Testis (tissue), 3 donors: ENCODE measurements around the gene SNX30. TPM values are rescaled to one million over a fixed set of nuclear protein-coding genes. Genes with fewer than 3 reads are reported as not detected.
A peak's percentile ranks its signal among the peaks of the same experiment; 100 is the strongest.

Experiments
- DNase-seq: peaks from one replicate; pipeline ENCODE4 v3.0.0-alpha.2; 2019
- H3K27ac ChIP-seq, 2 donors: fragments of 200-600 bp; sonication (generic); one replicate each; pipeline ENCODE4 v1.5.1; 2019
- H3K27me3 ChIP-seq: fragments of 200-600 bp; sonication (generic); one replicate; pipeline ENCODE4 v1.5.1; 2019
- H3K36me3 ChIP-seq: fragments of 200-600 bp; sonication (generic); one replicate; pipeline ENCODE4 v1.5.1; 2017; ENCODE audit warnings: low read depth; ENCODE audit errors: missing control alignments
- H3K4me1 ChIP-seq: fragments of 200-600 bp; sonication (generic); one replicate; pipeline ENCODE4 v1.5.1; 2019
- H3K4me3 ChIP-seq, 2 donors: fragments of 200-600 bp; sonication (generic); one replicate each; pipeline ENCODE4 v1.5.1; 2017 to 2019
- H3K9me3 ChIP-seq: fragments of 200-600 bp; sonication (generic); one replicate; pipeline ENCODE4 v1.5.1; 2017
- POLR2A ChIP-seq: fragments of 450-650 bp; IDR thresholded peaks from one replicate; pipeline ENCODE4 v1.6.1; 2017; ENCODE audit warnings: antibody characterized with exemption, mild to moderate bottlenecking, moderate library complexity
- WGBS, 2 donors: methylation state at CpG; one replicate each; pipeline ENCODE4 v1.1.5; 2018; 5-methylcytosine and 5-hydroxymethylcytosine counted together
- intact Hi-C: fragments of 100-400 bp; cut with DNase I; formaldehyde crosslinking; loops from one replicate; pipeline ENCODE4 v1.15.1; 2023; ENCODE audit warnings: low total_unique reads
- polyA plus RNA-seq: library from polyadenylated mRNA; stranded (reverse); fragments of 350-450 nt; fragmentation: Illumina TruSeq; extraction: RNeasy Lipid Tissue Mini Kit (QIAGEN cat#74804); gene quantifications from one replicate; pipeline ENCODE4 v1.2.3, GENCODE V29; 2014; ENCODE audit warnings: low read depth, low replicate concordance; ENCODE audit not compliant: insufficient read depth
- total RNA-seq, 2 donors: library from RNA; depleted of rRNA; stranded (reverse); fragments of >200 nt; gene quantifications; one replicate each; pipeline ENCODE4 v1.2.3, GENCODE V29; 2016
- TF ChIP-seq, protein P1 (sequence below), 3 experiments: fragments of 450-650 bp in 2 of 3; fragments of 200-600 bp in 1 of 3; sonication (generic) in 1 of 3; IDR thresholded peaks; one replicate each; pipeline ENCODE4 v1.5.1; 2016 to 2019; ENCODE audit warnings: antibody characterized with exemption in 3 of 3, mild to moderate bottlenecking in 2 of 3, moderate library complexity in 1 of 3

SNX30 gene
- total and polyA plus RNA-seq, 3 donors from 2014 or later: 26.3 to 34.2 (median 34.1) TPM

DNA sequence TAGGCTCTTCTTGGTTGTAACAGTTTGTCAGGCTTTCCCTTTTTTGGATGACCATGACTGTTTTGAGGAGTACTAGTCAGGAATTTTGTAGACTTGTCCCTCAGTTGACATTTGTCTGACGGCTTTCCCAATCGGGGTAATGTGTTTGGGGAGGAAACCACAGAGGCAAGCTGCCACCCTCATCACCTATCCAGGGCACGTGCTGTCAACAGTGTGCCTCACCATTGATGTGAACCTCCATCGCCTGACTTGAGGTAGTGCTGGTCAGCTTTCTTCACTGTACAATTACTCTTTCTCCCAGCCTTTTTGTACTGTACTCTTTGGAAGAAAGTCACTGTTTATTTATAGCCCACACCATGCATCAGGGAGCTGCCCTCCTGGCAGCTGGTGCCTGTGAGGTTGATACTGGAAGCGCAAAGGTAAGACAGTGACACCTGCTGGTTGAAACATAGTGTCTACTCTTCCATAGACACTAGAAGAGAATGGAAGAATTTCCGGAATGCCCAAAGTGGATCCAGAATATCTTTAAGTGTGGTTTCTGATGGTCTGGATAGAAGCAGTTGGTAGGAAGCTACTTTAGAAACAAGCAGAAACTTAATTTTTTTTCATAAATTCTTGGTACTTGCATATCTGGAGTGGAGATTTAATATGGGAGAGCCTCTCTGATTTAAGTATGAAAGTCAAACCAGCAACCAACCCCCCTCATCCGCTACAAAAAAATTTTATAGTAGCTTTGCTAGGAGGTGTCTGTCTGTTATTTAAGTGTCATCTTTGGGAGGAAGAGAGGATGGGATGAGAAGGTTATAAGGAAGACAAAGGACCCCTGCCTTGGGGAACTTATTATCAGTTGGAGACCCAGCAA is 69.3 kb downstream of the SNX30 start:
- TF ChIP-seq POLR2A: no peak
- TF ChIP-seq, protein P1, sequence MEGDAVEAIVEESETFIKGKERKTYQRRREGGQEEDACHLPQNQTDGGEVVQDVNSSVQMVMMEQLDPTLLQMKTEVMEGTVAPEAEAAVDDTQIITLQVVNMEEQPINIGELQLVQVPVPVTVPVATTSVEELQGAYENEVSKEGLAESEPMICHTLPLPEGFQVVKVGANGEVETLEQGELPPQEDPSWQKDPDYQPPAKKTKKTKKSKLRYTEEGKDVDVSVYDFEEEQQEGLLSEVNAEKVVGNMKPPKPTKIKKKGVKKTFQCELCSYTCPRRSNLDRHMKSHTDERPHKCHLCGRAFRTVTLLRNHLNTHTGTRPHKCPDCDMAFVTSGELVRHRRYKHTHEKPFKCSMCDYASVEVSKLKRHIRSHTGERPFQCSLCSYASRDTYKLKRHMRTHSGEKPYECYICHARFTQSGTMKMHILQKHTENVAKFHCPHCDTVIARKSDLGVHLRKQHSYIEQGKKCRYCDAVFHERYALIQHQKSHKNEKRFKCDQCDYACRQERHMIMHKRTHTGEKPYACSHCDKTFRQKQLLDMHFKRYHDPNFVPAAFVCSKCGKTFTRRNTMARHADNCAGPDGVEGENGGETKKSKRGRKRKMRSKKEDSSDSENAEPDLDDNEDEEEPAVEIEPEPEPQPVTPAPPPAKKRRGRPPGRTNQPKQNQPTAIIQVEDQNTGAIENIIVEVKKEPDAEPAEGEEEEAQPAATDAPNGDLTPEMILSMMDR (IDR thresholded peaks at IDR 0.05): peak; percentile 32 to 63 (median 55)
- 46 to 57% methylated on average over 7 of the region's 7 CpGs for WGBS, 2 donors
- Histone ChIP-seq H3K27me3 (no peaks in the 10 kb centered on the region), H3K9me3 (no peaks in the 10 kb centered on the region), H3K4me1 (peaks cover 16% of the 10 kb centered on the region), H3K4me3 (no peak overlapping the region), H3K27ac (no peak overlapping the region), H3K36me3 (no peaks in the 10 kb centered on the region)
- intact Hi-C loops: no loop called here
- peak; percentile 69 for DNase-seq

- Histone ChIP-seq H3K4me3 (no peak overlapping the region), H3K27ac (no peak overlapping the region), H3K27me3 (no peaks in the 10 kb centered on the region), H3K36me3 (no peaks in the 10 kb centered on the region), H3K4me1 (peaks cover 16% of the 10 kb centered on the region), H3K9me3 (no peaks in the 10 kb centered on the region)
- 86 to 87% methylated on average over 4 of the region's 4 CpGs for WGBS, 2 donors
- DNase-seq: no peak
- TF ChIP-seq, protein P1 (IDR thresholded peaks at IDR 0.05): no peak
- TF ChIP-seq POLR2A: no peak
- intact Hi-C loops: no loop called here
Measured at GRCh38 chr9:112820881-112821280, 70.3 kb downstream of the SNX30 start.

GRCh38 chr9:112822618-112823017 is 72.1 kb downstream of the SNX30 start:
- Histone ChIP-seq H3K27me3 (no peaks in the 10 kb centered on the region), H3K4me3 (no peak overlapping the region), H3K9me3 (no peaks in the 10 kb centered on the region), H3K4me1 (peaks cover 7% of the 10 kb centered on the region), H3K27ac (no peak overlapping the region), H3K36me3 (no peaks in the 10 kb centered on the region)
- TF ChIP-seq, protein P1 (IDR thresholded peaks at IDR 0.05): no peak
- no peak for TF ChIP-seq POLR2A
- intact Hi-C loops: no loop called here
- WGBS, 2 donors: 90 to 95% methylated on average over 3 of the region's 3 CpGs
- no peak for DNase-seq

DNA sequence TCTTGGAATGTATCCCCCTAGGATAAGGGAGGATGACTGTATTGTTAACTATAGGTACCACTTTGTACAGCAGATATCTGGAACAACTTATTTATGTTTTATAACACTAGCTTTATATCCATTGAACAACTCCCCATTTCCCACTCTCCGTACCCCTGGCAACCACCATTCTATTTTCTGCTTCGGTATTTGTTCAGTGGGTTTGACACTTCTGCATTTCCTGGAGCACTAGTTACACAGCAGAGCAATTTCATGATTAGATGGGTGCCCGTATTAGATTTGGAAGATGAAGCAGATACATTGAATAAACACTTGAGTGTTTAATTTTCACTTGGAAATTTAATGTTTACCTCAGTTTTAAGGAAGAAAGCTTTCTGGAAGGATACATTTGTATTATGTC is 72.7 kb downstream of the SNX30 start:
- 80 to 94% methylated on average over 3 of the region's 3 CpGs for WGBS, 2 donors
- H3K4me3 ChIP-seq: no peak overlapping the region
- peaks cover 7% of the 10 kb centered on the region for H3K4me1 ChIP-seq
- H3K36me3 ChIP-seq: no peaks in the 10 kb centered on the region
- intact Hi-C loops: no loop called here
- no peak overlapping the region for H3K27ac ChIP-seq
- TF ChIP-seq POLR2A: no peak
- TF ChIP-seq, protein P1 (IDR thresholded peaks at IDR 0.05): no peak
- no peaks in the 10 kb centered on the region for H3K9me3 ChIP-seq
- no peak for DNase-seq
- H3K27me3 ChIP-seq: no peaks in the 10 kb centered on the region
